DMS114 treated with DMSO at 0.1 percent for 48 hours (cell line): ENCODE results near the gene SYT17.

ENCODE experiments used
- DNase-seq: peaks from one replicate; lab custom pipeline; 2025; ENCODE audit not compliant: unreplicated experiment; lab: John Stamatoyannopoulos, UW

The SYT17 gene

GRCh38 chr16:19137201-19138128 lies 30.6 kb upstream of the SYT17 start:
- DNase-seq, result no peak

GRCh38 chr16:19138601-19139000 lies 29.4 kb upstream of the SYT17 start:
- DNase-seq, result no peak

GRCh38 chr16:19139436-19140091 lies 28.5 kb upstream of the SYT17 start:
- no peak for DNase-seq

GRCh38 chr16:19140396-19140795 lies 27.6 kb upstream of the SYT17 start:
- DNase-seq, result no peak

GRCh38 chr16:19142939-19143598 lies 25.0 kb upstream of the SYT17 start:
- DNase-seq, result no peak

- DNase-seq, result no peak
Observed at GRCh38 chr16:19143599-19143956, 24.5 kb upstream of the SYT17 start.

- DNase-seq, result no peak
Observed at GRCh38 chr16:19145010-19145409, 23.0 kb upstream of the SYT17 start.

- DNase-seq, result no peak
Observed at GRCh38 chr16:19147126-19147525, 20.9 kb upstream of the SYT17 start.

- no peak for DNase-seq
Observed at GRCh38 chr16:19147627-19148026, 20.4 kb upstream of the SYT17 start.

GRCh38 chr16:19148189-19148588 lies 19.9 kb upstream of the SYT17 start:
- no peak for DNase-seq

- DNase-seq, result no peak
Observed at GRCh38 chr16:19151310-19151709, 16.7 kb upstream of the SYT17 start.

- DNase-seq, result no peak
Observed at GRCh38 chr16:19152042-19152441, 16.0 kb upstream of the SYT17 start.

GRCh38 chr16:19153876-19154275 lies 14.2 kb upstream of the SYT17 start:
- DNase-seq, result no peak

GRCh38 chr16:19162085-19162484 lies 6.0 kb upstream of the SYT17 start:
- no peak for DNase-seq

GRCh38 chr16:19163215-19163614 lies 4.8 kb upstream of the SYT17 start:
- DNase-seq, result no peak

GRCh38 chr16:19164285-19164684 lies 3.8 kb upstream of the SYT17 start:
- no peak for DNase-seq

- no peak for DNase-seq
Observed at GRCh38 chr16:19165101-19165500, 2.9 kb upstream of the SYT17 start.

GRCh38 chr16:19166500-19166899 lies 1.5 kb upstream of the SYT17 start:
- DNase-seq, result no peak

- DNase-seq, result no peak
Observed at GRCh38 chr16:19168371-19169081, 486 bp downstream of the SYT17 start.

GRCh38 chr16:19169082-19169639 lies 1.1 kb downstream of the SYT17 start:
- DNase-seq, result no peak

GRCh38 chr16:19170043-19170655 lies 2.1 kb downstream of the SYT17 start:
- DNase-seq, result no peak
